22Rv1 (cell line): ENCODE data around the gene VSTM4.

ENCODE experiments used
- H3K27ac ChIP-seq: fragments of 450-650 bp; 2 replicates; pipeline ENCODE4 v1.5.1; 2017
- CTCF ChIP-seq: fragments of 450-650 bp; IDR thresholded peaks from 2 replicates; pipeline ENCODE4 v1.5.1; 2017; ENCODE audit warnings: mild to moderate bottlenecking
- ZFX ChIP-seq: fragments of 450-650 bp; IDR thresholded peaks from 2 replicates; pipeline ENCODE4 v1.6.1; 2017; ENCODE audit warnings: antibody characterized with exemption, borderline replicate concordance

VSTM4 gene

GRCh38 chr10:49044293-49045193, 70.8 kb downstream of the VSTM4 start:
- TF ChIP-seq CTCF: no peak
- no peak for TF ChIP-seq ZFX
- H3K27ac ChIP-seq: no peak overlapping the region

GRCh38 chr10:49040601-49041000, 74.7 kb downstream of the VSTM4 start:
- H3K27ac ChIP-seq: no peak overlapping the region
- no peak for TF ChIP-seq ZFX
- no peak for TF ChIP-seq CTCF

GRCh38 chr10:49039409-49039808, 75.9 kb downstream of the VSTM4 start:
- TF ChIP-seq CTCF: no peak
- TF ChIP-seq ZFX: no peak
- no peak overlapping the region for H3K27ac ChIP-seq

- TF ChIP-seq CTCF: no peak
- TF ChIP-seq ZFX: no peak
Measured at GRCh38 chr10:49038711-49039110, 76.6 kb downstream of the VSTM4 start.

GRCh38 chr10:49037187-49037586, 78.1 kb downstream of the VSTM4 start:
- TF ChIP-seq CTCF (no peak), ZFX (no peak)
- no peak overlapping the region for H3K27ac ChIP-seq

More at GRCh38 chr10:49038711-49039110, 76.6 kb downstream of the VSTM4 start:
- no peak overlapping the region for H3K27ac ChIP-seq

GRCh38 chr10:49036638-49037037, 78.7 kb downstream of the VSTM4 start:
- no peak overlapping the region for H3K27ac ChIP-seq
- TF ChIP-seq ZFX (no peak), CTCF (no peak)

- TF ChIP-seq CTCF (no peak), ZFX (no peak)
- no peak overlapping the region for H3K27ac ChIP-seq
Measured at GRCh38 chr10:49035920-49036319, 79.4 kb downstream of the VSTM4 start.
